ENCODE results near the gene NACC2.
A peak's percentile ranks its signal among the peaks of the same experiment; 100 is the strongest.

Gene NACC2

DNA sequence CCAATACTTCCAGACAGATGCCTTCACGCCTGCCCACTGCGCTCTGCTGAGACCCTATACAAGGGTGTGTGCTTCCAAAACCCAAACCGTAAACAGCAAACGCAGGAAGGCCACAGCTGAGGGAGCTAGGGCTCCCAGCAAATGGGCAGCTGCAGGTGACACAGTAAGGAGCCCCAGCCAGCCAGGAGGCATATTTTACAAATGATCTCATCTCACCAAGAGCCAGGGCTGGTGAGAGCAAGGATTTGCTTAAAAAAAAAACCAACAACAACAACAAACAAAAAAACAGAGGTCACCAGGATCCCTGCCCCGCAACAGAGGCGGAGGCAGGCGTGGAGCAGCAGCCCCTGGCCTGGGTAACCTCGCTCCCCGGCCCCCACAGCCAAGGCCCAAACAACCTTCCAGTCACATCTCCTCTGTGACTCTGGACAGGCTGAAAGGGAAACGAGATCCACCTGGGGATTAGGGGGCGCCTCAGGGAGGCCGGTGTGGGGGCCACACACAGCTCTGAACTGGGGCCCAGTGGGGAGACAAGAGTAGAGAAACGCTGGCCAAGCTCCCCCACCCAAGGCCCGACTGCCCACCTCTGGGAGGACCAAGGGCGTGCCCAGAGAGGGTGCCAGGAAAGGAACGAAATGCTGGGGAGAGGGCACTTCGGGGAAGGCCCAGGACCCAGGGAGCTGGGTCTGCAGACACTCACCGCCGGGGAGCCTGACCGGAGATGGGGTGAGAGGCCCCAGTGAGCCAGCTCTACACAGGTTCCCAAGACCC lies 3.3 kb downstream of the NACC2 start:
- no peak for DNase-seq

DNA sequence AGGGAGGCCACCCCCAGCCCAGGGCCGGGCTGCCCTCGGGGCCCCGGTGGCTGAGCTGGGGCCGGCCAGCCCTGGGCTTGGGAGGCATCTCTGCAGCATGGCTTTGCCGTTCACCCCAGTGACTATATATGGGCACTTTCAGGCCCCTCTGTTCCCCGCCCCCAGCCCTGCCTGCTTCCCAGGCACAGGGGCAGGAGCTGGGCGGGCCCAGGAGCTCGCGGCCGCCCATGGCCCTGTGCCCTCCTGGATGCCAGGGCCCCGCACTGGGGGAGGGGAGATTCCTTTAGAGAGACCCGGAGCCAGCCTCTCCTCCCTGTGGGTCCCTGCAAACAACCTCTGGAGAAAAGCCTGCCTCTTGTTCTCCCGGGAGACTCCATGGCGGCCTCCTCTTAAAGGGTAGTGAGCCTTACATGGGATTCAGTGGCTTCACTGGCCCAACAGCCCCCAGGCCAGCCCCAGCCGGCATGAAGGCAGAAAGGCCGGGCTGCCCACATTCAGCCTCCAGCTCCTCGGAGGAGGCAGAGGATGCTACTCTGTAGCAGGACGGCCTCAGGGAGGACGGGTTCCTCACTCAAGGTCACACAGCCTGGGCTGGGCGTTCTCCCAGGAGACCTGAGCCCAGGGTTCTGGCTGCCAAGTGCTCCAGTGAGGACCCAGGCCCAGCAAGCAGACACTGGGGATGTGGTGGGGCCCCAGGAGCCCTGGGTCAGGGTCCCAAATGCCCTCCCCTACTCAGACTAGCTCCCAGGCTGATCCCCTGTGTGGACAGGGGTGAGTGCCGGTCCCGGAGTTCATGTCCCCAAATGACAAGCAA lies 4.1 kb downstream of the NACC2 start:
- no peak for DNase-seq

DNA sequence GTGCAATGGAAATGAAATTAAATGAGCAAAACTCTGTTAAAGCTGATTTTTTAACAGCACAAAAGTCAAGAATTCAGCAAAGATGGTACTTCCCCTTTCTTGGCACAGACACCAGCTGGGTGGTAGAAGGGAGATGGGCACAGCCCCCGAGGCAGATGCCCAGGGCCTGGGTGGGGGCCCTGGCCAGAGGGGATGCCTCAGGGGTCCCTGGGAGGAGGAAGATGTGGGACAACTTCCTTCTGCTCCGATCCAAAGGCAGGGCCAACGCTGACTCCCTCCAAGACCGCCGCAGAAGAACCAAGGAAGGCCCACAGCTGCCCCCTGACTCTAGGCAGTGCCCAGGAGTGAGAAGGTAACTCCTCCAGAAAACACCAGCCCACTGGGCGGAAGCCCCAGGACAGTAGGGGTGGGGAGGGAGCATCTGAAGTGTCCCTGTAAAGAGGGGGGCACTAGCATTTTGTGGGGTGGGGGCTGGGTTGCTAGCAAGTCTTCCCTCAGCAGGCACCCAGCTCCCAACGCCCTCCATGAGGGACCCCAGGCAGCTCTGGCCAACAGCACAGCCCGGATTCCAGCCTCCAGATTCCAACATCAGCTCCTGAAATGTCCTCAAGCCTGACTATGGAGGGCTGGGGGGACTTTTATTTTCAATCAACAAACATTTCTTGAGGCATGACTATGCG lies 4.9 kb downstream of the NACC2 start:
- no peak for DNase-seq

DNA sequence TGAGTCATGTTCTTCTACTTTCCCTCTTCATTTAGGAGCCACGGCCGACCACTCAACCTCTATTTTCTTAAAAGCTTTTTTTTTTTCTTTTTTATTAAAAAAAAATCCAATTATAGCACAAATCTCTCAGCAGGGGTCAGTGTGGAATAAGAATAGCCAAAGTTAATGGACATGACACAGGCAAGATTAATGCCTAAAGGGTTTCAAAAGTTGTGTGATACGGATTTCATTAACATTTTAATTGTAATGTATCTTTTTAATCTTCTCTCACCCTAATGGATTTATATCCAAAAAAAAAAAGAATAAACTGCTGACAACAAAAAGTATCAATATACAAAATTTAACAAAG lies 5.4 kb downstream of the NACC2 start:
- DNase-seq: no peak

GRCh38 chr9:136088939-136089696 lies 6.0 kb downstream of the NACC2 start:
- DNase-seq: no peak

- DNase-seq: no peak
Measured at GRCh38 chr9:136088481-136088938, 6.6 kb downstream of the NACC2 start.

GRCh38 chr9:136087741-136088480 lies 7.2 kb downstream of the NACC2 start:
- no peak for DNase-seq

DNA sequence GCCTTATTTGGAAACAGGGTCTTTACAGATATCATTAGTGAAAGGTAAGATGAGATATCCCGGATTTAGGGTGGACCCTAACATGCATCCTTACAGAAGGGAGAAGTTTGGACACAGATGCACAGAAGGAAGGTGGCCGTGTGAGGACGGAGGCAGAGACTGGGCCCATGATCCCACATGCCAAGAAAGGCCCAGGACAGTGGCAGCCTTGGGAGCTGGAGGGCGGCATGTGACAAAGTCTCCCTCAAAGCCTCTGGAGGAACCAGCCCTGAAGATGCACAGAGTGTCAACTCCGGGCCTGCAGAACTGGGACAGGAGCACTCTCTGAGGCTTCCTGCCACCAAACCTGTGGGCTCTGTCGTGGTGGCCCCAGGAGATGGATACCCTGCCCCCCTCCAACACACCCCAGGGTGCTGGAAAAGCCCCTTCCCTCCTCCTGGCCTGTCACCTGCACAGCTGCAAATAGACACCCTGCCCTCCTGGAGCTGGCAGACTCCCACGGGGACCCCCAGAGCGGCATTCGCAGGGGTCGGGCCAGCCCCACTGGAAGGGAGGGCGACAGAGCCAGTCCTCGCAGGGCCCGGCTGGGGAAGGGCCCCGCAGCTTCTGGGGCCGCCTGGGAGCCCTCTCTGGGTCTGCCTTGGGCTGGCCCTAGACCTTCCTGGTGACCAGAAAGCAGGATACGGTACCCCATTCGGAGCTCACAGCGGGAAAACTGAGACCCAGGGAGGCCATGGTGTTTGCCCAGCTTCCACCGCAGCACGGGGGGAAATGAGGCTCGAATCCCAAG lies 7.9 kb downstream of the NACC2 start:
- no peak for DNase-seq

- DNase-seq: peak; percentile 83
Measured at GRCh38 chr9:136086213-136086881, 8.7 kb downstream of the NACC2 start.

DNA sequence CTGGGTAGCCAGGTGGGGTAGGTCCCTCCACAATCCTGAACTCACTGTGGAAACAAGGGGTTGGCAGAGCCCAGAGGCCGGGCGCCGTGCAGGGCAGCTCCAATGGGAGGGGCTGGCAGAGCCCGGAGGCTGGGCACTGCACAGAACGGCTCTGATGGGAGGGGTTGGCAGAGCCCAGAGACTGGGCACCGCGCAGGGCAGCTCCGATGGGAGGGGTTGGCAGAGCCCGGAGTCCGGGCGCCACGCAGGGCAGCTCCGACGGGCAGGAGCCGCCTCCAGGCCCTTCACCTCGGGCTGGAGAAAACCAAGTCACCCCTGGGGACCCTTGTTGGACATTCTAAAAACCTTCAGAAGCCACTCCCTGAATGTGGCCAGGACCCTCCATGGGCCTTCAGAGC lies 9.3 kb downstream of the NACC2 start:
- peak; percentile 90 for DNase-seq

DNA sequence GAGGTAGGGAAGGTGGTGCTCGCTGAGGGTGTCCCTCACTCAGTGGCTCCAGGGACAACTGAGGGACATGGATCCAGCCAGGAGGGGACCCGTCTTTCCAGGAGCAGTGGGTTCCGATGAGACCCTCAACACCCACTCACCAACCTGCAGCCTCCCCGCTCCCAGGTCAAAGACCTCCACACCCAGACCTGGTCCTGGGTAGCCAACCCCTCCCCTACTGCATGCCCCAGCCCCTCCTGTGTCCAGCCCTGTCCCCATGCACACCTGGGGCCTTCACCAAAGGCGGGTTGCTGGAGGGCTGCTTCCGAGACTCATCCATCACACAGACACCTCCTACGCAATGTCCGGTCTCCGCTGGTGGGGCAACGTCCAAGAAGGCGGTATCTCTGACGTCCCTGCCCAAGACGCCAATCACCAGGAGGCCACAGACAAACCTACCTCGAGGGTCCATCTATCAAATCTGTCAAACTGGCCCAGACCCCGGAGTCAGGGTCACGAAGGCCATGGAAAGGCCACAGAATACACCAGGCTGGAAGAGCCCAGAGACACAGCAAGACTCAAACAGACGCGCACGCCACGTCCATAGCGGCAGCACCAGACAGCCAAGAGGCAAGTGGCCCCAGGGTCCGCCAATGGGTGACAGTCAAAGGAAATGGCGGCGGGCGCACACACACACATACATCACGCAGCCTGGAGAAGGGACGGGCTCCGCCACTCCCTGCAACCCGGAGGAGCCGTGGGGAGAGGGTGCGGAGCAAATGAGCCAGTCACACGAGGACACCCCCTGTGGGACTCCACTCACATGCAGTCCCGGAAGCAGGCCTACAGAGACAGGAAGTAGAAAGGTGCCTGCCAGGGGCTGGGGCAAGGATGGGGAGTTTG lies 10.8 kb downstream of the NACC2 start:
- DNase-seq: no peak

GRCh38 chr9:136083558-136084062 lies 11.5 kb downstream of the NACC2 start:
- no peak for DNase-seq

DNA sequence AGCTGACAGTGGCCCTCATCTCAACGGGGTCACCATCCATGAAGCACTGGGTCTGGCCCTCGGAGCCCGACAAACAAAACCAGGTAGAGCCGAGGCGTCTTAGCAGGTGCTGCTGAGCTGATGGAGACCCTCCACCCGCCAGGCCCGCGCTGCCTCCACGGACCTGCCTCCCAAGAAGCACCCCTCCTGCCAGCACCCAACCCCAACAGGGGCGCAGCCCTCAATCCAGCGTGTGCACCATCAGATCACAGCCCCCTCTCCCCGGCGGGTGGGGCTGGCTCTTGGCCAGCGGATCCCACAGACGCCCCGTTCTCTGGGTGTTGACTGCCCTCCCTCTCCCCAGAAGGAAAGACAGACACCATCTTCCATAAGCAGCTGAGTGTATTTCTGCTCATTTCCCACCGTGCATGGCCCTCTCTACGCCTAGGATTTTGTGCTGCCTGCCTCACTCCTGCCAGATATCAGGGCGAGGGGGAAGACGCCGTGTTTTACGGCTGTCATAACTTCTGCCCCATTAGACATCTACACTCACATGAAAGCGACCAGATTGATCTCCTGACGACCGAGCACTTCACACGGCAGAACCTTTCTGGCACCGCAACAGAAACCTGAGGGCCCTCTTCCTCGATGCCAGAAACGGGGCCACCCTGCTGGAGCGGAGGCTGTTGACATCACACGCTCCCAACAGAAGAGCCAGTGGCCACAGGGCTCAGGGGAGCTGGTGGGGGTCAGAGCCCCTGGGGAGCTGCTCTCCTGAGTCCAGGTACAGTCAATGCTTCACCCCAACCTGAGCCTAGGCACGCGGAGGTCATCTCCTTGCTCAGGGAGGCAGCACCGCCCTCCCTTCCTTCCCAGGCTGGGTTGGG lies 12.4 kb downstream of the NACC2 start:
- DNase-seq: no peak

GRCh38 chr9:136081826-136082495 lies 13.1 kb downstream of the NACC2 start:
- no peak for DNase-seq

GRCh38 chr9:136081113-136081825 lies 13.8 kb downstream of the NACC2 start:
- no peak for DNase-seq

GRCh38 chr9:136080716-136081112 lies 14.4 kb downstream of the NACC2 start:
- DNase-seq: no peak

DNA sequence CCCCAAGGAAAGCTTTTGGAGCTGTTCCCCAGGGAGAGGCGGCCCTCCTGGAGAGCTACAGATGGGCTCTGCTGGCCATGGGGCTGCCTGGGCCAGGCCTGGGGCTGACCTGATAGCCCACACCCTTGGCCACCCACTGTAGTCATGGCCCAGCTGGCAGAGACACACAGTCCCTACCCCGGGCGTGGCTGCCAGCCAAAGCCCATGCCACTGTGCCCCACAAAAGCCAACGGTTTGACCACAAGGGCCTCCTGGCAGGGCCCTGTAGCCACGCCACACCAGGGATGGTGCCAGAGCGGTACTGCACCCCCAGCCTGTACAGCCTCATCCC lies 15.2 kb downstream of the NACC2 start:
- DNase-seq: no peak

Data from midbrain (tissue), 1 donor.